Activated CD4-positive, alpha-beta T cell treated with anti-CD3 and anti-CD28 coated beads, Interleukin-2, Interleukin-6, amounts not matched to agents 100 ng/mL and 50 ng/mL, durations not matched to agents 16 hours and 8 hours (primary cell): Measurements from ENCODE around the gene SRGN.
A peak's percentile ranks its signal among the peaks of the same experiment; 100 is the strongest.

ENCODE experiments used
- DNase-seq: peaks from one replicate; pipeline ENCODE4 v3.0.0-alpha.2; 2020

SRGN gene

DNA sequence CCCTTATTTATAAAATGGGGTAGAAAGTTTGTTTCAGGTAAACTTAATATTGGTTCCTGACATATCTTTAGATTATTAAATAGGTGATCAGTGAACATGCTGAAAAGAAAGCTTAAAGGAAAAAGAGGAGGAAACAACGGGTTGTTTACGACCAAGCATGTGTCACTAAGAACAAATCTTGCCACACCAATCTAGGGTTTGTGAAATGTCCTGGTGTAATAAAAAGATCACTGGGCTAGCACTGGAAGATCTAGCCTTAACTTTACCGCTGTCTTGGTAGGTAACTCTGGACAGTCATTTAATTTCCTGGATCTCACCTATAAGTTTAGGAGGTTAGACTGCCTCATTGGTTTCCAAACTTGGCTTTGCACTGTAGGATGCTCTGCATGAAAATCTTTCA lies 55.1 kb downstream of the SRGN start:
- DNase-seq: no peak

DNA sequence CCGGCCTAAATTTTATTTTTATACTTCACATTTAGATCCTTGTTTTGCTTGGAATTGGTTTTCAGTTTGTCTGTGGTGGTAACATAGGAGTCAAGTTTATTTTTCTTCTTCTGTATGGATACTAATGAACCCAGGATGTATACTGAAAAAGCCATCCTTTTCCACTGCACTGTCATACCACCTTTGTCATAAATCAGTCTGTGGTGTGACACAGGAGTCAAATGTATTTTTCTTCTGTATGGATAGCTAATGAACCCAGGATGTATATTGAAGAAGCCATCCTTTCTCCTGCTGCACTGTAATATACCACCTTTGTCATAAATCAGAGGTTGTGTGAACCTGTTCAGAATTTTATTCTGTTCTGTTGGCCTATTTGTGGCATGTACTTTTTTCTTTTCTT lies 57.4 kb downstream of the SRGN start:
- DNase-seq: no peak

DNA sequence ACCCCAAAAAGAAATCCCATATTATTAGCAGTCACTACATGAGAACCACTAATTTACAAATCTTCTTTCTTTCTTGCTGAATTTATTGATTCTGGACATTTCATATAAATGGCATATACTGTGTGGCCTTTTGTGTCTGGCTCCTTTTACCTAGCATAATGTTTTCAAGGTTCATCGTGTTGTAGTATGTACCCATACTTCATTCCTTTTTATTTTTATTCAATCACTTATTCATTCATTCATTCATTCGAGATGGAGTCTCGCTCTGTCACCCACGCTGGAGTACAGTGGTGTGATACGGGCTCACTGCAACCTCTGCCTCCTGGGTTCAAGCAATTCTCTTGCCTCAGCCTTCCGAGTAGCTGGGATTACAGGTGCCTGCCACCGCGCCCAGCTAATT lies 58.0 kb downstream of the SRGN start:
- DNase-seq: no peak

DNA sequence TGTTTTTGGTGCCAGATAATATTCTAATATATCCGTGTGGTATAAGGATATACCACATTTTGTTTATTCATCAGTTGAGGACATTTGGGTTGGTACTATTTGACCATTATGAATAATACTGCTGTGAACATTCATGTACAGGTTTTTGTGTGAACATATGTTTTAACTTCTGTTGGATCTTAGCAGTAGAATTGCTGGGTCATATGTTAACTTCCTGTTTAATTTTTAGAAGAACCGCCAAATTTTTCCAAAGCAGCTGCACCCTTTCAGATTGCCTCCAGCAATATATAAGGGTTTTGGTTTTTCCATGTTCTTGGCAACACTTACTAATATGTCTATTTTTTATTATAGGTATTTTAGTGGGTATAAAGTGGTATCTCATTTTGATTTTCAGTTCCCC lies 58.9 kb downstream of the SRGN start:
- DNase-seq: no peak

DNA sequence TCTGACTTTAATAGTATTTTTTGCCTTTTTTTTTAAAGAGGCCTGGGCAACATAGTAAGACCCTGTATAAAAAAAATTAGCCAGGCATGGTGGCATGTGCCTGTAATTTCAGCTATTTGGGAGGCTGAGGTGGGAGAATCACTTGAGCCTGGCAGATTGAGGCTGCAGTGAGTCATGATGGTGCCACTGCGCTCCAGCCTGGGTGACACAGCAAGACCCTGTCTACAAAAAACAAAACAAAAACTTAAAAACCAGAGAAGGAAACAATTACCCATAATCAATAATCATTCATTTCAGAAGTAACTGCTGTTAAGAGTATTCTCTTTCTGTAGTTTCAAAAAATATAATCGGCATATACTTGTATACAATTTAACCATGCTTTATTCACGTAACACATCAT lies 64.1 kb downstream of the SRGN start:
- DNase-seq: peak; percentile 44

DNA sequence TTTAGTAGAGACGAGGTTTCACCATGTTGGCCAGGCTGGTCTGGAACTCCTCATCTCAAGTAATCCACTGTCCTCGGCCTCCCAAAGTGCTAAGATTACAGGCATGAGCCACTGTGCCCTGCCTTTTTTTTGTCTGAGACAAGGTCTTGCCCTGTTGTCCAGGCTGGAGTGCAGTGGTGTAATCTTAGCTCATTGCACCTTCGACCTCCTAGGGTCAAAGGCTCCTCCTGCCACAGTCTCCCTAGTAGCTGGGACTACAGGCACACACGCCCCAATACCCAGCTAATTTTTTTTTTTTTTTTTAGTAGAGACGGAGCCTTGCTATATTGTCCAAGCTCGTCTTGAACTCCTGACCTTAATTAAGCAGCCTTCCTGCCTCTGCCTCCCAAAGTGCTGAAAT lies 65.3 kb downstream of the SRGN start:
- no peak for DNase-seq
